Tongue (tissue), 2 donors: ENCODE measurements around the gene PEAK1. TPM values are rescaled to one million over a fixed set of nuclear protein-coding genes. Genes with fewer than 3 reads are reported as not detected.
"Not testable (repeated sequence)": the region's sequence is repeated elsewhere in the genome, so short reads cannot be mapped to it uniquely, and the experiment has no call there.

Experiments used
- DNase-seq: peaks from one replicate; pipeline ENCODE4 v3.0.0-alpha.2; 2015
- total RNA-seq: library from RNA; depleted of rRNA; stranded (reverse); fragments of >200 nt; gene quantifications from one replicate; pipeline ENCODE4 v1.2.3, GENCODE V29; 2014

PEAK1 gene
- total RNA-seq, 1 donor from 2014 or later, result 77.6 TPM

- DNase-seq, result no peak
Observed at GRCh38 chr15:77225088-77225487, 194.8 kb downstream of the PEAK1 start.

GRCh38 chr15:77224352-77224751 lies 195.6 kb downstream of the PEAK1 start:
- DNase-seq, result no peak

- DNase-seq, result no peak
Observed at GRCh38 chr15:77221708-77222107, 198.2 kb downstream of the PEAK1 start.

GRCh38 chr15:77221174-77221573 lies 198.7 kb downstream of the PEAK1 start:
- DNase-seq, result no peak

- no peak for DNase-seq
Observed at GRCh38 chr15:77219841-77220240, 200.1 kb downstream of the PEAK1 start.

- no peak for DNase-seq
Observed at GRCh38 chr15:77209221-77209620, 210.7 kb downstream of the PEAK1 start.

GRCh38 chr15:77208241-77208640 lies 211.7 kb downstream of the PEAK1 start:
- DNase-seq, result no peak

GRCh38 chr15:77201665-77202064 lies 218.2 kb downstream of the PEAK1 start:
- DNase-seq, result no peak

GRCh38 chr15:77196381-77196780 lies 223.5 kb downstream of the PEAK1 start:
- no peak for DNase-seq

GRCh38 chr15:77195586-77195985 lies 224.3 kb downstream of the PEAK1 start:
- no peak for DNase-seq

- no peak for DNase-seq
Observed at GRCh38 chr15:77192451-77192850, 227.5 kb downstream of the PEAK1 start.

GRCh38 chr15:77191230-77191834 lies 228.6 kb downstream of the PEAK1 start:
- no peak for DNase-seq

GRCh38 chr15:77187751-77188464 lies 232.0 kb downstream of the PEAK1 start:
- DNase-seq, result peak; percentile 47

GRCh38 chr15:77186594-77187011 lies 233.3 kb downstream of the PEAK1 start:
- DNase-seq, result peak; percentile 61

- DNase-seq, result no peak
Observed at GRCh38 chr15:77185242-77185785, 234.6 kb downstream of the PEAK1 start.

- DNase-seq, result not testable (repeated sequence)
Observed at GRCh38 chr15:77184352-77184751, 235.6 kb downstream of the PEAK1 start.

GRCh38 chr15:77183066-77183465 lies 236.8 kb downstream of the PEAK1 start:
- no peak for DNase-seq

GRCh38 chr15:77181305-77182074 lies 238.4 kb downstream of the PEAK1 start:
- DNase-seq, result no peak

- no peak for DNase-seq
Observed at GRCh38 chr15:77180757-77181156, 239.1 kb downstream of the PEAK1 start.

GRCh38 chr15:77180270-77180669 lies 239.6 kb downstream of the PEAK1 start:
- no peak for DNase-seq

- DNase-seq, result peak; percentile 25
Observed at GRCh38 chr15:77179541-77179998, 240.3 kb downstream of the PEAK1 start.

GRCh38 chr15:77178411-77178810 lies 241.5 kb downstream of the PEAK1 start:
- no peak for DNase-seq

GRCh38 chr15:77176148-77176547 lies 243.8 kb downstream of the PEAK1 start:
- not testable (repeated sequence) for DNase-seq
